Measurements from ENCODE around the gene CYTH2.

Gene CYTH2, protein sequence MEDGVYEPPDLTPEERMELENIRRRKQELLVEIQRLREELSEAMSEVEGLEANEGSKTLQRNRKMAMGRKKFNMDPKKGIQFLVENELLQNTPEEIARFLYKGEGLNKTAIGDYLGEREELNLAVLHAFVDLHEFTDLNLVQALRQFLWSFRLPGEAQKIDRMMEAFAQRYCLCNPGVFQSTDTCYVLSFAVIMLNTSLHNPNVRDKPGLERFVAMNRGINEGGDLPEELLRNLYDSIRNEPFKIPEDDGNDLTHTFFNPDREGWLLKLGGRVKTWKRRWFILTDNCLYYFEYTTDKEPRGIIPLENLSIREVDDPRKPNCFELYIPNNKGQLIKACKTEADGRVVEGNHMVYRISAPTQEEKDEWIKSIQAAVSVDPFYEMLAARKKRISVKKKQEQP

GRCh38 chr19:48469289-48469881 is at the start of gene CYTH2:
TSS of gene CYTH2 (plus strand) at chr19:48469369. CDS start at chr19:48469508, 139 bp downstream.
- ChIA-PET CTCF (interaction anchor here (1.4 kb wide), 1 partner anchor 21 kb away, joined by 7 read pairs; no protein-coding TSS in a partner anchor), POLR2A (interaction anchor here (1.0 kb wide), 1 partner anchor 24 kb away, joined by 3 read pairs; no protein-coding TSS in a partner anchor)
- no peak for TF ChIP-seq ZNF384 (IDR thresholded peaks at IDR 0.05)
- no peak for TF ChIP-seq BHLHE40 (IDR thresholded peaks at IDR 0.05; ENCODE audit: borderline replicate concordance)
- TF ChIP-seq PKNOX1 (IDR thresholded peaks at IDR 0.05), result no peak
- TF ChIP-seq SP1 (IDR thresholded peaks at IDR 0.05), result no peak
- no peak for TF ChIP-seq LEF1 (IDR thresholded peaks at IDR 0.05; ENCODE audit: borderline replicate concordance)
- no peak for TF ChIP-seq NFRKB (IDR thresholded peaks at IDR 0.05)
- no peak for TF ChIP-seq FOXM1 (IDR thresholded peaks at IDR 0.05; ENCODE audit: borderline replicate concordance)
- no peak for TF ChIP-seq SUZ12 (IDR thresholded peaks at IDR 0.05)
- no peak for TF ChIP-seq TARDBP (IDR thresholded peaks at IDR 0.05)
- no peak for TF ChIP-seq ARNT (IDR thresholded peaks at IDR 0.05)
- no peak for TF ChIP-seq CTBP1 (IDR thresholded peaks at IDR 0.05; ENCODE audit: borderline replicate concordance)
- TF ChIP-seq HDGF (IDR thresholded peaks at IDR 0.05; ENCODE audit: borderline replicate concordance), result no peak
- TF ChIP-seq L3MBTL2 (conservative IDR thresholded peaks at IDR 0.05), result no peak
- TF ChIP-seq FOXA1 (IDR thresholded peaks at IDR 0.05), result no peak
- TF ChIP-seq FOXK2 (IDR thresholded peaks at IDR 0.05), result no peak
- TF ChIP-seq ELF4 (IDR thresholded peaks at IDR 0.05), result no peak
- DNase-seq (ENCODE audit: extremely low spot score), result peak; percentile 73

DNA sequence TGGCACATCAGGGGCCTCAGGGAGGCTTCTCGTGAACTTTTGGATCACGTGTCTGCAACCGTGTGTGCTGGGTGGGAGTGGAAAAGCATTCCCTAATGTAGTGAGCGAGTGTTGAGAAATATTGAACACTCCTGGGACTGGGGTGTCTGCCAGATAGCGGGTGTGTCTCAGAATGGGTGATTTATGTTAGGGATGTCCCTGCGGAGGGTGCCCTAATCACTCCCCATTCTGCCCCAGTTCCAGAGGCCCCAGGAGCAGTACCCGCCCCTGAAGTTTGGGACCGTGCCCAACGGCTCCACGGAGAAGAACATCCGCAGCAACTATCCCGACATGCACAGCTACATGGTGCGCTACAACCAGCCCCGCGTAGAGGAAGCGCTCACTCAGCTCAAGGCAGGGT is 47.6 kb upstream of the CYTH2 start:
- TF ChIP-seq FOXA1 (IDR thresholded peaks at IDR 0.05) (no peak), PKNOX1 (IDR thresholded peaks at IDR 0.05) (no peak), BHLHE40 (IDR thresholded peaks at IDR 0.05; ENCODE audit: borderline replicate concordance) (no peak), FOXM1 (IDR thresholded peaks at IDR 0.05; ENCODE audit: borderline replicate concordance) (no peak), CTBP1 (IDR thresholded peaks at IDR 0.05; ENCODE audit: borderline replicate concordance) (no peak)
- ChIA-PET CTCF (interaction anchor here (0.6 kb wide), 1 partner anchor 294 kb away, joined by 3 read pairs; no protein-coding TSS in a partner anchor), POLR2A (no interaction called here)
- DNase-seq (ENCODE audit: extremely low spot score), result no peak

DNA sequence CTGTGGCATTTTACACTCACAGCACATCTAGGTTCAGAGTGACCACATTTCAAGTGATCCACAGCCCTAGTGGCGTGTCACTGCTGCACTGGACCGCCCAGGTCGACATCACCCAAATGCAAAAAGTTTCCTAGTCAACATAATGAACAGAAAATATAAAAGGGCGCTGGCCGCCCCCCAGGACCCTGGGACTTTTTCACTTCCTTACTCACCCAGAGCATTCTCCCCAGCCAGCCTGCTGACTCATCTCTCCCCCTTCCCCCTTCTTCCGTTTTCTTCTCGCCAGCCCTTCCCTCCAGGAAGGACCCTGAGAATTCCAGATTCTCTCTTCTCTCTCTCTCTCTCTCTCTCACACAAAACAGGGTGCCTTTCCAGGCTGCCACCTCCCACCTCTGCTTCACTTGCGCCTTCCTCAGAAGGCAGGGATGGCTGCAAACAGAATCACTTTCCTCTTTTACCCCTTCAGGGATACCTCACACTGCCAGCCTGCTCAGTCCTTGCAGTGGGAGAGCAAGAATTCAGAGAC is 44.4 kb upstream of the CYTH2 start:
- CTCF ChIA-PET, result no interaction called here
- TF ChIP-seq ARNT (IDR thresholded peaks at IDR 0.05) (no peak), CTBP1 (IDR thresholded peaks at IDR 0.05; ENCODE audit: borderline replicate concordance) (no peak), ELF4 (IDR thresholded peaks at IDR 0.05) (no peak), PKNOX1 (IDR thresholded peaks at IDR 0.05) (no peak), L3MBTL2 (conservative IDR thresholded peaks at IDR 0.05) (no peak), SUZ12 (IDR thresholded peaks at IDR 0.05) (no peak), FOXA1 (IDR thresholded peaks at IDR 0.05) (no peak)
- POLR2A ChIA-PET, result no interaction called here
- peak; percentile 13 for DNase-seq (ENCODE audit: extremely low spot score)

DNA sequence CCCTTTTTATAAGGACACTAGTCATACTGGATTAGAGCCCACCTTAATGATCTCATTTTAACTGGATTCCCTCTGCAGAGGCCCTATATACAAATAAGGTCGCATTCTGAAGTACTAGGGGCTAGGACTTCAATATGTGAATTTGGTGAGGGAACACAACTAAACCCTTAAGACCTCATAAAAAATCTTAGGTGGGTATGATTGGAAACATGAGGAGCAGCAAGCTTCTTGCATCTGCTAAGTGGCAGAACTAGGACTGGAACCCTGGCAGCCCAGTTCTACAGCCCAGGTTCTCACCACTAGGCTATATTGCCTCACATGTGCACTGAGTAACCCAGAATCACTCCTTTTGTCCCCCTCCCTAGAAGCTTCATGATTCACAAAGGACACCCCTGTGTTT is 40.5 kb upstream of the CYTH2 start:
- no peak for DNase-seq (ENCODE audit: extremely low spot score)
- TF ChIP-seq LEF1 (IDR thresholded peaks at IDR 0.05; ENCODE audit: borderline replicate concordance), result no peak
- TF ChIP-seq BHLHE40 (IDR thresholded peaks at IDR 0.05; ENCODE audit: borderline replicate concordance), result no peak
- no peak for TF ChIP-seq PKNOX1 (IDR thresholded peaks at IDR 0.05)
- TF ChIP-seq FOXK2 (IDR thresholded peaks at IDR 0.05), result no peak
- TF ChIP-seq ARNT (IDR thresholded peaks at IDR 0.05), result no peak
- no peak for TF ChIP-seq SP1 (IDR thresholded peaks at IDR 0.05)
- no peak for TF ChIP-seq ZNF384 (IDR thresholded peaks at IDR 0.05)
- no peak for TF ChIP-seq NFRKB (IDR thresholded peaks at IDR 0.05)
- TF ChIP-seq SUZ12 (IDR thresholded peaks at IDR 0.05), result no peak
- no peak for TF ChIP-seq HDGF (IDR thresholded peaks at IDR 0.05; ENCODE audit: borderline replicate concordance)
- no peak for TF ChIP-seq FOXM1 (IDR thresholded peaks at IDR 0.05; ENCODE audit: borderline replicate concordance)
- no peak for TF ChIP-seq TARDBP (IDR thresholded peaks at IDR 0.05)
- no peak for TF ChIP-seq CTBP1 (IDR thresholded peaks at IDR 0.05; ENCODE audit: borderline replicate concordance)
- no peak for TF ChIP-seq FOXA1 (IDR thresholded peaks at IDR 0.05)
- no peak for TF ChIP-seq L3MBTL2 (conservative IDR thresholded peaks at IDR 0.05)
- TF ChIP-seq ELF4 (IDR thresholded peaks at IDR 0.05), result no peak
- CTCF ChIA-PET, result no interaction called here
- POLR2A ChIA-PET, result interaction anchor here (1.3 kb wide), 1 partner anchor 16 kb away, joined by 3 read pairs; no protein-coding TSS in a partner anchor

GRCh38 chr19:48433337-48433736 is 35.8 kb upstream of the CYTH2 start:
- ChIA-PET POLR2A (no interaction called here), CTCF (no interaction called here)
- no peak for DNase-seq (ENCODE audit: extremely low spot score)
- TF ChIP-seq TARDBP (IDR thresholded peaks at IDR 0.05) (no peak), HDGF (IDR thresholded peaks at IDR 0.05; ENCODE audit: borderline replicate concordance) (no peak), FOXA1 (IDR thresholded peaks at IDR 0.05) (no peak), BHLHE40 (IDR thresholded peaks at IDR 0.05; ENCODE audit: borderline replicate concordance) (no peak), SUZ12 (IDR thresholded peaks at IDR 0.05) (no peak), LEF1 (IDR thresholded peaks at IDR 0.05; ENCODE audit: borderline replicate concordance) (no peak), L3MBTL2 (conservative IDR thresholded peaks at IDR 0.05) (no peak), ARNT (IDR thresholded peaks at IDR 0.05) (no peak), SP1 (IDR thresholded peaks at IDR 0.05) (no peak), ZNF384 (IDR thresholded peaks at IDR 0.05) (no peak), ELF4 (IDR thresholded peaks at IDR 0.05) (no peak), CTBP1 (IDR thresholded peaks at IDR 0.05; ENCODE audit: borderline replicate concordance) (no peak), PKNOX1 (IDR thresholded peaks at IDR 0.05) (no peak), FOXK2 (IDR thresholded peaks at IDR 0.05) (no peak), FOXM1 (IDR thresholded peaks at IDR 0.05; ENCODE audit: borderline replicate concordance) (no peak), NFRKB (IDR thresholded peaks at IDR 0.05) (no peak)

All from HEK293T (cell line).